ENCODE data around the gene KCNMB2. TPM values are rescaled to one million over a fixed set of nuclear protein-coding genes. Genes with fewer than 3 reads are reported as not detected.

Gene KCNMB2
- polyA plus RNA-seq, 1 of the 3 experiments (the other 2 are of a cell fraction) = not detected

DNA sequence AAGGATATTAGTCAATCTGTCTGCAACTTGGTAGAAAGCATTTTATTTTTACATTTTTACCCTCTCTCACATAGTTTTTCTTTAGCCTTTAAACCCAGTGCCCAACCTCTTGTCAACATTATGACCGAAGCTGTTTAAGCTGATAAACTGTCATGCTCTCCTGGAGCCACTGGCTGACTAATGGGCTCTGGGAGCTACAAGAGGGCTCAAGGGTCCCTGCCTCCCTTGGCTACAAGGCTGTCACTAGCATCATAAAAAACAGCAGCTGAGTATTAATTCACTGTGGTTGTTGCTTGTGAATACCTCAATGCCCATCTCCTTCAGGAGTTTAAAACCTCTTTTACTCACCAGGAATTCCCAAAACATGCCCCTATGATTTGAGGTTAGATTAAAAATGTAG is 297.5 kb downstream of the KCNMB2 start:
- POLR2A ChIA-PET = no interaction called here
- no peak overlapping the region for H3K27ac ChIP-seq (ENCODE audit: low read depth in 2 of 2, low read length in 1 of 2)
- H2AFZ ChIP-seq (ENCODE audit: low read depth) = no peak overlapping the region
- no peaks in the 10 kb centered on the region for H3K79me2 ChIP-seq (ENCODE audit: insufficient read depth)
- H3K4me1 ChIP-seq (ENCODE audit: control insufficient read depth in 1 of 2, insufficient read depth in 2 of 2, low read depth in 1 of 2, low read length in 1 of 2) = no peaks in the 10 kb centered on the region
- H3K4me2 ChIP-seq = no peak overlapping the region
- no peak overlapping the region for H3K4me3 ChIP-seq (ENCODE audit: low read depth in 2 of 2, low read length in 1 of 2)
- no peaks in the 10 kb centered on the region for H3F3A ChIP-seq (replicated peaks; ENCODE audit: insufficient read depth)
- H3K27me3 ChIP-seq (ENCODE audit: insufficient read depth) = no peaks in the 10 kb centered on the region
- 24% methylated on average over 1 of the region's 1 CpG for WGBS (ENCODE audit: low lambda C conversion rate)
- no peak for DNase-seq
- H3K9me3 ChIP-seq = no peaks in the 10 kb centered on the region
- no peaks in the 10 kb centered on the region for H3K36me3 ChIP-seq (replicated peaks in 1 of 2; ENCODE audit: control insufficient read depth in 1 of 2, insufficient read depth in 2 of 2, low read length in 1 of 2)
- no peaks in the 10 kb centered on the region for H3K9me2 ChIP-seq
- no peak overlapping the region for H3K9ac ChIP-seq
- CTCF ChIA-PET = interaction anchor here (0.7 to 0.8 kb wide), 2 partner anchors 22 to 123 kb away, joined by 3 read pairs; no protein-coding TSS in a partner anchor
- TF ChIP-seq NFIC (IDR thresholded peaks at IDR 0.05; ENCODE audit: borderline replicate concordance) (no peak), SIN3A (IDR thresholded peaks at IDR 0.05; ENCODE audit: borderline replicate concordance, low read depth, low read length) (no peak), TAF1 (IDR thresholded peaks at IDR 0.05; ENCODE audit: borderline replicate concordance, low read depth, low read length) (no peak), NRF1 (IDR thresholded peaks at IDR 0.05; ENCODE audit: low read depth, low read length) (no peak), MEF2A (IDR thresholded peaks at IDR 0.05; ENCODE audit: borderline replicate concordance, low read depth) (no peak), TEAD4 (IDR thresholded peaks at IDR 0.05; ENCODE audit: borderline replicate concordance, insufficient read depth) (no peak), FOXM1 (IDR thresholded peaks at IDR 0.05; ENCODE audit: low read depth) (no peak), YY1 (IDR thresholded peaks at IDR 0.05; ENCODE audit: low read depth) (no peak), TCF12 (IDR thresholded peaks at IDR 0.05) (no peak)
- H4K20me1 ChIP-seq (ENCODE audit: insufficient read depth) = no peaks in the 10 kb centered on the region

GRCh38 chr3:178835033-178835432 is 298.8 kb downstream of the KCNMB2 start:
- no peaks in the 10 kb centered on the region for H3F3A ChIP-seq (replicated peaks; ENCODE audit: insufficient read depth)
- no peaks in the 10 kb centered on the region for H3K9me2 ChIP-seq
- H3K4me3 ChIP-seq (ENCODE audit: low read depth in 2 of 2, low read length in 1 of 2) = no peak overlapping the region
- H3K27me3 ChIP-seq (ENCODE audit: insufficient read depth) = no peaks in the 10 kb centered on the region
- H3K9ac ChIP-seq = no peak overlapping the region
- H3K27ac ChIP-seq (ENCODE audit: low read depth in 2 of 2, low read length in 1 of 2) = no peak overlapping the region
- TF ChIP-seq RFX5 (IDR thresholded peaks at IDR 0.05; ENCODE audit: low read length) (no peak), FOXJ3 (CRISPR knock-in tag; IDR thresholded peaks at IDR 0.05) (no peak), JUND (IDR thresholded peaks at IDR 0.05) (no peak), SMC3 (IDR thresholded peaks at IDR 0.05; ENCODE audit: low read depth, low read length) (no peak), ELF1 (IDR thresholded peaks at IDR 0.05) (no peak), MEF2A (IDR thresholded peaks at IDR 0.05; ENCODE audit: borderline replicate concordance, low read depth) (no peak), POLR2AphosphoS5 (IDR thresholded peaks at IDR 0.05; ENCODE audit: low read depth, low read length) (no peak)
- TF ChIP-seq, protein P1, sequence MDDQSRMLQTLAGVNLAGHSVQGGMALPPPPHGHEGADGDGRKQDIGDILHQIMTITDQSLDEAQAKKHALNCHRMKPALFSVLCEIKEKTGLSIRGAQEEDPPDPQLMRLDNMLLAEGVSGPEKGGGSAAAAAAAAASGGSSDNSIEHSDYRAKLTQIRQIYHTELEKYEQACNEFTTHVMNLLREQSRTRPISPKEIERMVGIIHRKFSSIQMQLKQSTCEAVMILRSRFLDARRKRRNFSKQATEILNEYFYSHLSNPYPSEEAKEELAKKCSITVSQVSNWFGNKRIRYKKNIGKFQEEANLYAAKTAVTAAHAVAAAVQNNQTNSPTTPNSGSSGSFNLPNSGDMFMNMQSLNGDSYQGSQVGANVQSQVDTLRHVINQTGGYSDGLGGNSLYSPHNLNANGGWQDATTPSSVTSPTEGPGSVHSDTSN (IDR thresholded peaks at IDR 0.05) = no peak
- no peak overlapping the region for H3K4me2 ChIP-seq
- POLR2A ChIA-PET = no interaction called here
- H3K4me1 ChIP-seq (ENCODE audit: control insufficient read depth in 1 of 2, insufficient read depth in 2 of 2, low read depth in 1 of 2, low read length in 1 of 2) = no peaks in the 10 kb centered on the region
- no peaks in the 10 kb centered on the region for H3K9me3 ChIP-seq
- no peaks in the 10 kb centered on the region for H3K36me3 ChIP-seq (replicated peaks in 1 of 2; ENCODE audit: control insufficient read depth in 1 of 2, insufficient read depth in 2 of 2, low read length in 1 of 2)
- no peak for DNase-seq
- CTCF ChIA-PET = no interaction called here
- H3K79me2 ChIP-seq (ENCODE audit: insufficient read depth) = no peaks in the 10 kb centered on the region
- H2AFZ ChIP-seq (ENCODE audit: low read depth) = no peak overlapping the region
- 20% methylated on average over 3 of the region's 3 CpGs for WGBS (ENCODE audit: low lambda C conversion rate)
- no peaks in the 10 kb centered on the region for H4K20me1 ChIP-seq (ENCODE audit: insufficient read depth)

Measured in SK-N-SH (cell line).